SKM-1 treated with dmso at 0.1 percent for 144 hours (cell line): Measurements from ENCODE around the gene NPR3.

Source experiments
- DNase-seq: peaks from one replicate; lab custom pipeline; 2025; ENCODE audit not compliant: unreplicated experiment; lab: John Stamatoyannopoulos, UW

NPR3 gene

GRCh38 chr5:32805971-32806638 lies 95.0 kb downstream of the NPR3 start:
- DNase-seq: no peak

GRCh38 chr5:32808783-32809182 lies 97.7 kb downstream of the NPR3 start:
- DNase-seq: no peak

GRCh38 chr5:32810804-32811203 lies 99.7 kb downstream of the NPR3 start:
- no peak for DNase-seq

GRCh38 chr5:32812399-32812798 lies 101.3 kb downstream of the NPR3 start:
- DNase-seq: no peak

- no peak for DNase-seq
These were observed 103.0 kb downstream of the NPR3 start for GRCh38 chr5:32814141-32814540.

GRCh38 chr5:32814620-32815019 lies 103.5 kb downstream of the NPR3 start:
- no peak for DNase-seq

- DNase-seq: no peak
These were observed 116.9 kb downstream of the NPR3 start for GRCh38 chr5:32827981-32828380.

GRCh38 chr5:32828492-32828891 lies 117.4 kb downstream of the NPR3 start:
- no peak for DNase-seq

GRCh38 chr5:32831624-32832023 lies 120.5 kb downstream of the NPR3 start:
- DNase-seq: no peak

GRCh38 chr5:32833127-32833526 lies 122.0 kb downstream of the NPR3 start:
- DNase-seq: no peak

- no peak for DNase-seq
These were observed 122.5 kb downstream of the NPR3 start for GRCh38 chr5:32833663-32834062.

GRCh38 chr5:32834251-32834650 lies 123.1 kb downstream of the NPR3 start:
- DNase-seq: no peak

GRCh38 chr5:32836176-32836575 lies 125.1 kb downstream of the NPR3 start:
- no peak for DNase-seq

GRCh38 chr5:32837211-32837610 lies 126.1 kb downstream of the NPR3 start:
- no peak for DNase-seq

GRCh38 chr5:32839106-32839505 lies 128.0 kb downstream of the NPR3 start:
- no peak for DNase-seq

GRCh38 chr5:32840606-32841005 lies 129.5 kb downstream of the NPR3 start:
- no peak for DNase-seq
